ENCODE measurements around the gene CCNL1. TPM values are rescaled to one million over a fixed set of nuclear protein-coding genes. Genes with fewer than 3 reads are reported as not detected.

Gene CCNL1
- total RNA-seq, 1 experiment from 2014 or later, result 114 TPM

- no peak for DNase-seq
- no peak overlapping the region for H3K27ac Mint-ChIP-seq (ENCODE audit: unreplicated experiment)
- H3K4me1 Mint-ChIP-seq (ENCODE audit: low read depth, unreplicated experiment), result no peaks in the 10 kb centered on the region
- no peak for TF ChIP-seq CTCF (IDR thresholded peaks at IDR 0.05; ENCODE audit: insufficient read depth in 1 of 2, low read depth in 1 of 2, low read length in 1 of 2, severe bottlenecking in 1 of 2, unreplicated experiment in 1 of 2)
- no peaks in the 10 kb centered on the region for H3K9me3 Mint-ChIP-seq (ENCODE audit: unreplicated experiment)
- H3K27me3 Mint-ChIP-seq (ENCODE audit: insufficient read depth, unreplicated experiment), result no peaks in the 10 kb centered on the region
- BruUV-seq (replicated peaks), result no TSS peak
- CTCF ChIA-PET, result no interaction called here
- no peaks in the 10 kb centered on the region for H3K36me3 Mint-ChIP-seq (ENCODE audit: insufficient read depth, unreplicated experiment)
- POLR2A ChIA-PET, result no interaction called here
- no peak overlapping the region for H3K4me3 ChIP-seq (ENCODE audit: low read depth, low read length)
- no peaks in the 10 kb centered on the region for H3K4me1 ChIP-seq
- no peaks in the 10 kb centered on the region for H3K36me3 ChIP-seq (ENCODE audit: control insufficient read depth, insufficient read depth, low read length)
- H3K27me3 ChIP-seq (replicated peaks; ENCODE audit: control insufficient read depth, insufficient read depth, low read length), result no peaks in the 10 kb centered on the region
- intact Hi-C loops (cut with micrococcal nuclease; ENCODE audit: unreplicated experiment), result no loop called here
- H3K9me3 ChIP-seq, result no peaks in the 10 kb centered on the region
- no peak overlapping the region for H3K4me3 Mint-ChIP-seq (ENCODE audit: unreplicated experiment)
Measured at GRCh38 chr3:157098823-157099185, 61.1 kb downstream of the CCNL1 start.

GRCh38 chr3:157098121-157098822 is 61.7 kb downstream of the CCNL1 start:
- BruUV-seq (replicated peaks), result no TSS peak
- H3K36me3 ChIP-seq (ENCODE audit: control insufficient read depth, insufficient read depth, low read length), result no peaks in the 10 kb centered on the region
- Mint-ChIP-seq H3K27ac (ENCODE audit: unreplicated experiment) (no peak overlapping the region), H3K36me3 (ENCODE audit: insufficient read depth, unreplicated experiment) (no peaks in the 10 kb centered on the region), H3K4me1 (ENCODE audit: low read depth, unreplicated experiment) (no peaks in the 10 kb centered on the region), H3K9me3 (ENCODE audit: unreplicated experiment) (no peaks in the 10 kb centered on the region), H3K27me3 (ENCODE audit: insufficient read depth, unreplicated experiment) (no peaks in the 10 kb centered on the region), H3K4me3 (ENCODE audit: unreplicated experiment) (no peak overlapping the region)
- POLR2A ChIA-PET, result no interaction called here
- no peak for DNase-seq
- intact Hi-C loops (cut with micrococcal nuclease; ENCODE audit: unreplicated experiment), result no loop called here
- H3K9me3 ChIP-seq, result no peaks in the 10 kb centered on the region
- no peak overlapping the region for H3K4me3 ChIP-seq (ENCODE audit: low read depth, low read length)
- H3K4me1 ChIP-seq, result no peaks in the 10 kb centered on the region
- no peak for TF ChIP-seq CTCF (IDR thresholded peaks at IDR 0.05; ENCODE audit: insufficient read depth in 1 of 2, low read depth in 1 of 2, low read length in 1 of 2, severe bottlenecking in 1 of 2, unreplicated experiment in 1 of 2)
- CTCF ChIA-PET, result no interaction called here
- H3K27me3 ChIP-seq (replicated peaks; ENCODE audit: control insufficient read depth, insufficient read depth, low read length), result no peaks in the 10 kb centered on the region

Data from Caco-2 (cell line).